ENCODE data around the gene ALLC. TPM values are rescaled to one million over a fixed set of nuclear protein-coding genes. Genes with fewer than 3 reads are reported as not detected.

The ALLC gene
- total RNA-seq, 1 donor from 2014 or later: not detected

GRCh38 chr2:3701071-3701470, 43.1 kb downstream of the ALLC start:
- Histone ChIP-seq H3K4me1 (peaks cover 5% of the 10 kb centered on the region), H3K27me3 (ENCODE audit: low read depth) (peaks cover 79% of the 10 kb centered on the region), H3K27ac (replicated peaks) (no peak overlapping the region), H3K9me3 (replicated peaks) (no peaks in the 10 kb centered on the region), H3K4me3 (no peak overlapping the region), H3K36me3 (no peaks in the 10 kb centered on the region)
- intact Hi-C loops (cut with micrococcal nuclease): no loop called here
- no peak for TF ChIP-seq CTCF (IDR thresholded peaks at IDR 0.05; ENCODE audit: borderline replicate concordance)
- DNase-seq: no peak

DNA sequence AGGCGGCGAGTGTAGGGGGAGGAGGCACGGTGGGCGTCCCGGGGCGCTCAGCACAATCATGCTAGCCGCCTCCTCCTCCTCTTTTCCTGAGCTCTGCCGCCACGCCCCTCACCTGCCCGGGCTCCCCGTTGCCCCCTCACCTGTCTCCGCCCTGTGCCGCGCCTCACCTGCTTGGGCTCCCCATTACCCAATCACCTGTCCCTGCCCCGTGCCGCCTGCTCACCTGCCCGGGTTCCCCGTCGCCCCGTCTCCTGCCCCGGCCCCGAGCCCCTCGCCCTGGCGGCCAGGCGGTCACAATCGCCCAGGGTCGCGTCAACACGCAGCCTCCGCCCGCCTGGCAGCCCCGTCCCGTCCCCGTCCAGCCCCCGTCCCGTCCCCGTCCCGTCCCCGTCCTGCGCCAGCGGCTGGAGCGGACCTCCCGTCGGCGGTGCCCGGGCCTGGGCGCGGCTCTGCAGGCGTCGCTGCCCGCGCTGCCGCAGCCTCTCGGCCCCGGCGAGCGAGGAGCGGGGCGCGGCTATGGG, 45.3 kb downstream of the ALLC start, which contains the start of gene DCDC2C:
TSS of gene DCDC2C (plus strand) at position 340 of the 521 bp plus-strand sequence. CDS start at position 517, 177 bp downstream.
- intact Hi-C loops (cut with micrococcal nuclease): no loop called here
- Histone ChIP-seq H3K27me3 (ENCODE audit: low read depth) (peaks cover 86% of the 10 kb centered on the region), H3K36me3 (no peaks in the 10 kb centered on the region), H3K4me1 (peaks cover 5% of the 10 kb centered on the region), H3K27ac (replicated peaks) (no peak within 1 kb of the TSS), H3K9me3 (replicated peaks) (no peaks in the 10 kb centered on the region), H3K4me3 (peak within 1 kb of the TSS; percentile 29)
- no peak for DNase-seq
- no peak for TF ChIP-seq CTCF (IDR thresholded peaks at IDR 0.05; ENCODE audit: borderline replicate concordance)

DNA sequence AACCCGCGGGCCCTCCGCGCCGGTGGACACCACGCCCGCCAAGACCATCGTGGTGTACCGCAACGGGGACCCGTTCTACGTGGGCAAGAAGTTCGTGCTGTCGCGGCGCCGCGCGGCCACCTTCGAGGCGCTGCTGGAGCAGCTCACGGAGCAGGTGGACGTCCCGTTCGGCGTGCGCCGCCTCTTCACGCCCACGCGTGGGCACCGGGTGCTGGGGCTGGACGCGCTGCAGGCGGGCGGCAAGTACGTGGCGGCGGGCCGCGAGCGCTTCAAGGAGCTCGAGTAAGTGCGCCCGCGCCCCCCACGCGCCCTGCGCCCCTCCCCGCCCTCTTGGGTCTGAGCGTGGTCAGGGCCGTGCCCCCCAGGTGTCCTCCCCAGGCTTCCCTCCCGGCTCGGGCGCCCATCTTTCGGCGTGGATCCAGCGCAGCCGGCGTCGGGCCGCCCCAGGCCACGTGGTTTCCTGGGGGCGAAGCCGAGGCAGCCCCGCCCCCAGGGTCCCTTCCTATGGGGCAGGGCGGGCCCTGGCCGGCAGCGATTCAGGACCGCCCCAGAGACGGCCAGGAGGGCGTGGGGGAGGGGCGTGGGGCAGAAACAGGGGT, 45.9 kb downstream of the ALLC start:
- no peak overlapping the region for H3K27ac ChIP-seq (replicated peaks)
- no peaks in the 10 kb centered on the region for H3K9me3 ChIP-seq (replicated peaks)
- H3K27me3 ChIP-seq (ENCODE audit: low read depth): peaks cover 89% of the 10 kb centered on the region
- H3K4me1 ChIP-seq: peaks cover 5% of the 10 kb centered on the region
- intact Hi-C loops (cut with micrococcal nuclease): no loop called here
- H3K36me3 ChIP-seq: no peaks in the 10 kb centered on the region
- peak overlapping the region; percentile 29 for H3K4me3 ChIP-seq
- no peak for TF ChIP-seq CTCF (IDR thresholded peaks at IDR 0.05; ENCODE audit: borderline replicate concordance)
- no peak for DNase-seq

DNA sequence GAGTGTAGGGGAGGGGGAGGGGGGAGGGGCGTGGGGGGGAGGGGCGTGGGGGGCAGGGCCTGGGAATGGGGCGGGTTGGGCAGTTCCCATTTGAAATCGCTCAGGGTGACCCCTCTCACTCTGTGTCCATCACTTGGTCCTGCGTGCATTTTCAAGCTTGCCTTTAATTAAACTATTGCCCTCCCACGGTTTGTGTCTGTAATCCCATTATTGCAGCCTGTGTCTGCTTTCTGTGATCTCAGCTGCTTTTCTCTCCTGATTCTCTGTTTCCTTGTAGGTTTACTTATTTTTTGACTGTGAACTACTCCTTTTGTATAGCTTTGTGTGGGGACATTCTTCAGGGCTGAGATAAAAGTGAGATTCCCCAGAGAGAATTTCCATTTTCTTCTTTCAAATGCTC, 46.7 kb downstream of the ALLC start:
- Histone ChIP-seq H3K4me1 (peaks cover 5% of the 10 kb centered on the region), H3K4me3 (no peak overlapping the region), H3K27ac (replicated peaks) (no peak overlapping the region), H3K36me3 (no peaks in the 10 kb centered on the region), H3K9me3 (replicated peaks) (no peaks in the 10 kb centered on the region), H3K27me3 (ENCODE audit: low read depth) (peaks cover 90% of the 10 kb centered on the region)
- no peak for DNase-seq
- TF ChIP-seq CTCF (IDR thresholded peaks at IDR 0.05; ENCODE audit: borderline replicate concordance): no peak
- intact Hi-C loops (cut with micrococcal nuclease): no loop called here

GRCh38 chr2:3705782-3706181, 47.8 kb downstream of the ALLC start:
- Histone ChIP-seq H3K27ac (replicated peaks) (no peak overlapping the region), H3K9me3 (replicated peaks) (no peaks in the 10 kb centered on the region), H3K27me3 (ENCODE audit: low read depth) (peaks cover 90% of the 10 kb centered on the region), H3K4me3 (no peak overlapping the region), H3K4me1 (peaks cover 5% of the 10 kb centered on the region), H3K36me3 (no peaks in the 10 kb centered on the region)
- TF ChIP-seq CTCF (IDR thresholded peaks at IDR 0.05; ENCODE audit: borderline replicate concordance): no peak
- intact Hi-C loops (cut with micrococcal nuclease): no loop called here
- no peak for DNase-seq
